ENCODE data around the gene SYNE1. TPM values are rescaled to one million over a fixed set of nuclear protein-coding genes. Genes with fewer than 3 reads are reported as not detected.

SYNE1 gene
- total and polyA plus RNA-seq, 8 donors, result 24.4 to 56.2 (median 49.2) TPM

DNA sequence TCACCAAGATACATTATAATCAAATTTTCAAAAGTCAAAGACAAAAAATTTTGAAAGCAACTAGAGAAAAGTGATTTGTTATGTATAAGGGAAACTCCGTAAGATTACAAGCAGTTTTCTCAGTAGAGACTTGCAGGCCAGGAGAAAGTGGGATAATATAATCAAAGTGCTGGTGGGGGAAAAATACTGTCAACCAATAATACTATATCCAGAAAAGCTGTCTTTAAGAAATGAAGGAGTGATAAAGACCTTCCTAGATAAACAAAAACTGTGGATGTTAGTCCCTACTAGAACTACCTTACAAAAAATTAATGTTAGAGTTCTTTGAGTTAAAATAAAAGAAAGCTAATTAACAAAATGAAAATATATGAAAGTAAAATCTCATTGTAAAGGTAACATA, 79.7 kb downstream of the SYNE1 start:
- H3K27me3 ChIP-seq, result no peaks in the 10 kb centered on the region
- H3K4me1 ChIP-seq, result no peaks in the 10 kb centered on the region
- DNase-seq (no peak), FAIRE-seq (no peak), ATAC-seq (no peak)
- no peak overlapping the region for H3K27ac ChIP-seq
- TF ChIP-seq, protein P1, sequence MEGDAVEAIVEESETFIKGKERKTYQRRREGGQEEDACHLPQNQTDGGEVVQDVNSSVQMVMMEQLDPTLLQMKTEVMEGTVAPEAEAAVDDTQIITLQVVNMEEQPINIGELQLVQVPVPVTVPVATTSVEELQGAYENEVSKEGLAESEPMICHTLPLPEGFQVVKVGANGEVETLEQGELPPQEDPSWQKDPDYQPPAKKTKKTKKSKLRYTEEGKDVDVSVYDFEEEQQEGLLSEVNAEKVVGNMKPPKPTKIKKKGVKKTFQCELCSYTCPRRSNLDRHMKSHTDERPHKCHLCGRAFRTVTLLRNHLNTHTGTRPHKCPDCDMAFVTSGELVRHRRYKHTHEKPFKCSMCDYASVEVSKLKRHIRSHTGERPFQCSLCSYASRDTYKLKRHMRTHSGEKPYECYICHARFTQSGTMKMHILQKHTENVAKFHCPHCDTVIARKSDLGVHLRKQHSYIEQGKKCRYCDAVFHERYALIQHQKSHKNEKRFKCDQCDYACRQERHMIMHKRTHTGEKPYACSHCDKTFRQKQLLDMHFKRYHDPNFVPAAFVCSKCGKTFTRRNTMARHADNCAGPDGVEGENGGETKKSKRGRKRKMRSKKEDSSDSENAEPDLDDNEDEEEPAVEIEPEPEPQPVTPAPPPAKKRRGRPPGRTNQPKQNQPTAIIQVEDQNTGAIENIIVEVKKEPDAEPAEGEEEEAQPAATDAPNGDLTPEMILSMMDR (IDR thresholded peaks at IDR 0.05), result no peak
- H3K4me3 ChIP-seq, result no peak overlapping the region
- no peaks in the 10 kb centered on the region for H3K36me3 ChIP-seq
- intact Hi-C loops (cut with DNase I), result loop anchor here in 1 of 3 donors (10.0 kb wide), 1 partner anchor 87 kb away; no protein-coding TSS in a partner anchor
- H3K9me3 ChIP-seq, result no peaks in the 10 kb centered on the region
- WGBS, 2 donors, result 75 to 93% methylated on average over 1 of the region's 1 CpG

DNA sequence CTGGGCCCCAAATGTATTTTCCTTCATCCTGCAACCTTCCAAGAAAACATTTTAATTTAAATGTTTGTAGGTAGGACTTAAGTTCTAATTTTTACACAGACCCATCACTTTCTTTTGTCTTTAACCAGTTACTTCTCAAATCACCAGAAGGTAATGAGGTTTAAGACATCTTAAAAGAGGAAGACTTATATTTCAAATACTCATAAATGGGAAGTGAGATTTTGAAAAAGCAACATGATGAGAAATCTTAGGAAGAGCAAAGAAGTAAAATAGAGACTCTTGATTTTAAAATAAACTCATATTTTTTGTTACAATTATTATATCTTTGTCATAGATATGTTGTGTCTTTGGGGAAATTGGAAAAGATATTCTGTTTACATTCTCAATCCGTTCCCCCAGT, 82.3 kb downstream of the SYNE1 start:
- H3K27me3 ChIP-seq, result no peaks in the 10 kb centered on the region
- H3K36me3 ChIP-seq, result no peaks in the 10 kb centered on the region
- H3K9me3 ChIP-seq, result no peaks in the 10 kb centered on the region
- intact Hi-C loops (cut with DNase I), result loop anchor here in 2 of 3 donors (5.0 to 10.0 kb wide), 2 partner anchors 87 to 90 kb away; no protein-coding TSS in a partner anchor
- no peak for ATAC-seq
- FAIRE-seq, result no peak
- DNase-seq, result no peak
- H3K27ac ChIP-seq, result no peak overlapping the region
- 54 to 76% methylated on average over 1 of the region's 1 CpG for WGBS, 2 donors
- H3K4me3 ChIP-seq, result no peak overlapping the region
- TF ChIP-seq, protein P1 (IDR thresholded peaks at IDR 0.05), result no peak
- no peaks in the 10 kb centered on the region for H3K4me1 ChIP-seq

DNA sequence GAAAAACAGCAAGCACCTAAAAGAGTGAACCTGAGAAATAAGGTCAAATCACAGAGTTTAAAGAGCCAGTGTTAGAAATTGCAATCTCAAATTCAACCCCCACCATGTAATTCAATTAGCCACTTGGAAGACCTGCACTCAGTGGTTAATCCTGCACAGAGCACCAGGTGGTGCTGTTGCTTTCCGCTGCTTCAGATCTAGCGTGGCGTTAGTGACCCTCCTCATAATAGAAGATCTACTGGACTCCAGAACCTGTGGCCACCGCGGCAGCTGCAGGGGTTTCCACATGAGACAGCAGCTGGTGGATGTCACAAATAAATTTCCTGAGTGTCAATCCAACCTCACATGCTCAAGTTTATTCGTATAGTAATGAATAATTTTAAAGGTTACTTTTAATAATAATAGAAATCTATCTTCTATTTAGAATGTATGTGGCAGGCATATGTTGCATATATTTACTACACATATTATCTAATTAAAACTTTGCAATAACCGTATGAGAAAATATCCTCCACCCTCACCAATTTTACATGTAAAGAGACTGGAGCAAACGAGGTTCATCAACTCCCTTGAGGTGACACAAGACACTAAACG, 84.4 kb downstream of the SYNE1 start:
- peak; percentile 88 to 96 (median 94) for ATAC-seq
- no peaks in the 10 kb centered on the region for H3K27me3 ChIP-seq
- TF ChIP-seq, protein P1 (IDR thresholded peaks at IDR 0.05), result peak; percentile 36 to 69 (median 64)
- no peaks in the 10 kb centered on the region for H3K36me3 ChIP-seq
- no peak overlapping the region for H3K27ac ChIP-seq
- H3K4me1 ChIP-seq, result no peaks in the 10 kb centered on the region
- peak in 5 of 6 donors; percentile 31 to 70 (median 46) for DNase-seq
- intact Hi-C loops (cut with DNase I), result loop anchor here in 2 of 3 donors (5.0 to 10.0 kb wide), 2 partner anchors 90 to 92 kb away; no protein-coding TSS in a partner anchor
- H3K4me3 ChIP-seq, result no peak overlapping the region
- no peak for FAIRE-seq
- 25 to 33% methylated on average over 9 of the region's 9 CpGs for WGBS, 2 donors
- no peaks in the 10 kb centered on the region for H3K9me3 ChIP-seq

DNA sequence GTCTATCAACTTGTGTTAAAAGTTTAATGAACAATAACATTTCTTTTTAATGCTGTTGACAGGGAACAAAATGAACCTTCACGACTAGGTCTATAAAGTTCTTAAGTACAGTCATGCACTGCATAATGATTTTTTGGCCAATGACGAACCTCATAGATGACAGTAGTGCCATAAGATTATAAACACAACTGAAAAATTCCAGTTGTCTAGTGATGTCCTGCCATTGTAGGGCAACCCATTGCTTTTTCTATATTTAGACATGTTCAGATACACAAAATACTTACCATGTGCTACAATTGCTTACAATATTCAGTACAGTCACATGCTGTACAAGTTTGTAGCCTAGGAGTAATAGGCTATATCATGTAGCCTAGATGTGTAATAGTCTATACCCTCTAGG, 93.6 kb downstream of the SYNE1 start:
- no peaks in the 10 kb centered on the region for H3K9me3 ChIP-seq
- TF ChIP-seq, protein P1 (IDR thresholded peaks at IDR 0.05), result no peak
- no peaks in the 10 kb centered on the region for H3K4me1 ChIP-seq
- H3K27me3 ChIP-seq, result peaks cover 0 to 4% (median 0%) of the 10 kb centered on the region in 4 donors
- ATAC-seq (no peak), DNase-seq (no peak), FAIRE-seq (no peak)
- intact Hi-C loops (cut with DNase I), result no loop called here
- no peaks in the 10 kb centered on the region for H3K36me3 ChIP-seq
- no peak overlapping the region for H3K27ac ChIP-seq
- WGBS, 2 donors, result 60 to 77% methylated on average over 2 of the region's 2 CpGs
- no peak overlapping the region for H3K4me3 ChIP-seq

DNA sequence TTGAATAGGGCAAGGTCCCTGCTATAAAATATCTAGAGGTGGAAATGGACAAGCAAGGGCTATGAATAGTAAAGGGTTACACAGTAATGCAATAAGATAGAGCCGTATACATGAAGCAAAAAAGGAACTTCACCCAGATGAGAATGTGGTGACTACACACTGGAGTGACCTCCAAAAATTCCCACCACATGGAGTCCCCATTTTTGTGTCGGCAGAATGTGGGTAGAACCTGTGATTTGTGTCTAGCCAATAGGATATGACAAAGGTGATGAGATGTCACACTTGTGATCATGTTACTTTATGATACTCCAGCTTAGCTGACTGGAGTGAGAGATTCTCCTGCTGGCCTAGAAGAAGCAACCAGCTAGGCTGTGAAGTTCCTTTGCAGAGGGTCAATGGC, 96.8 kb downstream of the SYNE1 start:
- Histone ChIP-seq H3K9me3 (no peaks in the 10 kb centered on the region), H3K4me3 (no peak overlapping the region), H3K36me3 (no peaks in the 10 kb centered on the region), H3K27ac (no peak overlapping the region), H3K27me3 (peaks cover 0 to 4% (median 0%) of the 10 kb centered on the region in 4 donors), H3K4me1 (no peaks in the 10 kb centered on the region)
- TF ChIP-seq, protein P1 (IDR thresholded peaks at IDR 0.05), result no peak
- no peak for FAIRE-seq
- intact Hi-C loops (cut with DNase I), result no loop called here
- ATAC-seq, result no peak
- WGBS, 2 donors, result 58 to 74% methylated on average over 2 of the region's 2 CpGs
- no peak for DNase-seq
